ENCODE data around the gene WBP2. TPM values are rescaled to one million over a fixed set of nuclear protein-coding genes. Genes with fewer than 3 reads are reported as not detected.
A peak's percentile ranks its signal among the peaks of the same experiment; 100 is the strongest.

Gene WBP2
- total and polyA plus RNA-seq, 2 of the 13 experiments (the other 11 are each of a cell fraction or from before 2014, with no cell fraction given) = 29.2 to 29.5 TPM

DNA sequence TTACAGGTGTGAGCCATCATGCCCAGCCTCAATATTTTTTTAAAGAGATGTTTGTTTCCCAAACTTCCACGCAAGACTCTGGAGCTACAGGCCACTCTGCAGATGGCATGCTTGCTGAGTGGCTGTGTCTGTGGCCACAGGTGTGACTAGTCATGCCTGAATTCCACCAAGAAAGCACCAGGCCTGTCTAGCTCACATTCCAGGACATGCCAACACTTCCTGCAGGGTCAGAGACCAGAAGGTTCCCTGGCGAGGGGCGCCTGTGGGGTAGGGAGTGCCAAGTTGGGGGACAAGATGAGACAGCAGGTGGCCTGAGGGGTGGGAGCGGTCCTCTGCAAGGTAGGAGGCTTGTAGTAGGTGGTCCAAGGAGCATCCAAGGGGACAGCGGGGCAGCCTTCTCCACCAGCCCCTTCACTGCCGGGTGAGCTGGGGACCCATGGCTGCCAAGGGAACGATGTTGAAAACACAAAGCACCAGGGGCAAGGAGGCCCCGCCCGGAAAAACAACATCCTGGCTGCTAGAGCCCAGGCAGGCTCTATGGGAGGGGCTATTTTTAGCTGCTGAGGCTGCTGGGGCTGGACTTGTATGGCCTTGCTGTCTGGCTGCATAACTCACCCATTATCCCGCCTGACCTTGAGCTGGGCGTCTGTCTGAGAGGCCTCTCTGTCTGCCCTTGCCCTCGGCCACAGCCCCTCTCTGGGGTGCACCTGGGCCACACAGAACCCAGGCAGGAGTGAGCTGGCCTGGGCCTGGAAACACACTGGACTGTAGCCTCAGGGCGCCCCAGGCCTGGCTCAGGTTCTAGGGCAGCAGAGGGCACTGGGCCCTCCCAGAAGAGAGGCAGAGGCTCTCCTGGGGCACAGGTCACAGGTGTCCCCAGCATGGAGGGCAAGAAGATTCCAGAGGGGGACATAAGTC lies 17.6 kb upstream of the WBP2 start (continued):
- no peak for TF ChIP-seq ZNF407 (CRISPR knock-in tag; IDR thresholded peaks at IDR 0.05; ENCODE audit: not compliant biosample characterization)
- TF ChIP-seq SIX4 (CRISPR knock-in tag; IDR thresholded peaks at IDR 0.05) = peak; percentile 77; the same call in 1 of the 2 replicates
- TF ChIP-seq ZNF678 (CRISPR knock-in tag; IDR thresholded peaks at IDR 0.05) = no peak
- peak; percentile 66; the same call in 1 of the 2 replicates for TF ChIP-seq ZBTB33 (CRISPR knock-in tag; IDR thresholded peaks at IDR 0.05)
- peak; percentile 94; the same call in 1 of the 2 replicates for TF ChIP-seq ZNF878 (CRISPR knock-in tag; IDR thresholded peaks at IDR 0.05)
- no peak for TF ChIP-seq ZNF790 (CRISPR knock-in tag; IDR thresholded peaks at IDR 0.05; ENCODE audit: borderline replicate concordance)
- TF ChIP-seq RCOR2 (CRISPR knock-in tag; IDR thresholded peaks at IDR 0.05) = peak; percentile 54
- TF ChIP-seq CHD2 (IDR thresholded peaks at IDR 0.05; ENCODE audit: low read depth, low read length) = no peak
- peak; percentile 93; the same call in 1 of the 2 replicates for TF ChIP-seq MAZ (IDR thresholded peaks at IDR 0.05; ENCODE audit: borderline replicate concordance, low read depth, low read length)
- peak; percentile 96 for TF ChIP-seq MAZ (CRISPR knock-in tag; IDR thresholded peaks at IDR 0.05; ENCODE audit: low read depth)
- TF ChIP-seq, protein P1, sequence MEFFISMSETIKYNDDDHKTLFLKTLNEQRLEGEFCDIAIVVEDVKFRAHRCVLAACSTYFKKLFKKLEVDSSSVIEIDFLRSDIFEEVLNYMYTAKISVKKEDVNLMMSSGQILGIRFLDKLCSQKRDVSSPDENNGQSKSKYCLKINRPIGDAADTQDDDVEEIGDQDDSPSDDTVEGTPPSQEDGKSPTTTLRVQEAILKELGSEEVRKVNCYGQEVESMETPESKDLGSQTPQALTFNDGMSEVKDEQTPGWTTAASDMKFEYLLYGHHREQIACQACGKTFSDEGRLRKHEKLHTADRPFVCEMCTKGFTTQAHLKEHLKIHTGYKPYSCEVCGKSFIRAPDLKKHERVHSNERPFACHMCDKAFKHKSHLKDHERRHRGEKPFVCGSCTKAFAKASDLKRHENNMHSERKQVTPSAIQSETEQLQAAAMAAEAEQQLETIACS (CRISPR knock-in tag; IDR thresholded peaks at IDR 0.05) = peak; percentile 48; the same call in 1 of the 2 replicates
- peak; percentile 77; the same call in 1 of the 2 replicates for TF ChIP-seq MTF2 (CRISPR knock-in tag; IDR thresholded peaks at IDR 0.05; ENCODE audit: borderline replicate concordance)
- TF ChIP-seq ZXDC (CRISPR knock-in tag; IDR thresholded peaks at IDR 0.05) = peak; percentile 84; the same call in 1 of the 2 replicates

All from HepG2 (cell line).